ENCODE measurements around the gene OR2M2.

OR2M2 gene

GRCh38 chr1:248144513-248145198 lies 30.0 kb upstream of the OR2M2 start, which contains the start of gene OR2M5:
OR2M5 (plus strand) TSS chr1:248145148; CDS start chr1:248145148, 0 bp downstream.
- no peaks in the 10 kb centered on the region for H3K27me3 Mint-ChIP-seq (ENCODE audit: low read depth)
- no peaks in the 10 kb centered on the region for H3K4me1 Mint-ChIP-seq
- H3K4me3 Mint-ChIP-seq: no peak within 1 kb of the TSS
- H3K36me3 Mint-ChIP-seq (ENCODE audit: low read depth): no peaks in the 10 kb centered on the region
- H3K27ac Mint-ChIP-seq: no peak within 1 kb of the TSS
- TF ChIP-seq CTCF (IDR thresholded peaks at IDR 0.05; ENCODE audit: unreplicated experiment in 3 of 3): no peak
- peaks cover 61% of the 10 kb centered on the region for H3K9me3 Mint-ChIP-seq

GRCh38 chr1:248152056-248152827 lies 22.4 kb upstream of the OR2M2 start:
- Mint-ChIP-seq H3K4me1 (no peaks in the 10 kb centered on the region), H3K27me3 (ENCODE audit: low read depth) (no peaks in the 10 kb centered on the region), H3K27ac (no peak overlapping the region), H3K9me3 (peaks cover 48% of the 10 kb centered on the region), H3K4me3 (no peak overlapping the region), H3K36me3 (ENCODE audit: low read depth) (no peaks in the 10 kb centered on the region)
- no peak for TF ChIP-seq CTCF (IDR thresholded peaks at IDR 0.05; ENCODE audit: unreplicated experiment in 3 of 3)

DNA sequence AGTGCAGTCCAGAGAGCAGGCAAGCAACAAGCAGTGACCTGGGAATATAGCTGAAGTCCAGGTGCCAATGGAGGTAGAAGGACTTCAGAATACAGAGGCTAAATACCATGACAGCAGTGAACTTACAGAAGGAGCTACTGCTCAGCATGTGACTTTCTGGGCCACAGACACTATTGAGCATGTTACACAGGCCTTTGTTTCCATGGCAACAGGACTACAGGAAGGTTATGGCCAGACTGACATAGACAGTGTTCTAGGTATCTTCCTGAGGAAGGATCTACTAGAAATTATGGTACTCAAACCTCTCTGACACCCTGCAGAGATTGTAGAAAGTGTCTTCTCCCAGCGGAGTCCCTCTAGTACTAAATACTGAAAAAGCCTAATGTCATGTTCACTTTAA lies 18.7 kb upstream of the OR2M2 start:
- Mint-ChIP-seq H3K9me3 (peaks cover 33% of the 10 kb centered on the region), H3K4me1 (no peaks in the 10 kb centered on the region), H3K36me3 (ENCODE audit: low read depth) (no peaks in the 10 kb centered on the region), H3K4me3 (no peak overlapping the region), H3K27me3 (ENCODE audit: low read depth) (no peaks in the 10 kb centered on the region), H3K27ac (no peak overlapping the region)
- TF ChIP-seq CTCF (IDR thresholded peaks at IDR 0.05; ENCODE audit: unreplicated experiment in 3 of 3): no peak

DNA sequence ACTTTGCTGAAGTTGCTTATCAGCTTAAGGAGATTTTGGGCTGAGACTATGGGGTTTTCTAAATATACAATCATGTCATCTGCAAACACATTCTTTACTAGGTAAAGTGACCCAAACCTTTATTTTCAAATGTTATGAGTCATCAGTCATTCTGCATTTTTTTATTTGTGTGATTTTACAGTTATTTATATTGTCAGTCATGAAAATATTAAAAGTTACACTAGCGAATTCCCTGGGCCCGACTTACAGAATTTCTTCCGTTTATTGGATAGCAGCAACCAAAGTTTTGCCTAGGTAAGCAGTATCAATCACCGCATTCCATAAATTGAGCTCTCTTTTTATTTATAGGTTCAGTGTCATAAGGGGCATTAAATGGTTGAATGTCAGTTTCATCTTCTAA lies 15.9 kb upstream of the OR2M2 start:
- H3K4me1 Mint-ChIP-seq: no peaks in the 10 kb centered on the region
- no peak overlapping the region for H3K27ac Mint-ChIP-seq
- TF ChIP-seq CTCF (IDR thresholded peaks at IDR 0.05; ENCODE audit: unreplicated experiment in 3 of 3): no peak
- no peaks in the 10 kb centered on the region for H3K36me3 Mint-ChIP-seq (ENCODE audit: low read depth)
- H3K27me3 Mint-ChIP-seq (ENCODE audit: low read depth): no peaks in the 10 kb centered on the region
- no peak overlapping the region for H3K4me3 Mint-ChIP-seq
- peaks cover 34% of the 10 kb centered on the region for H3K9me3 Mint-ChIP-seq

- Mint-ChIP-seq H3K4me3 (no peak overlapping the region), H3K9me3 (peaks cover 30% of the 10 kb centered on the region), H3K27ac (no peak overlapping the region), H3K27me3 (ENCODE audit: low read depth) (no peaks in the 10 kb centered on the region), H3K4me1 (no peaks in the 10 kb centered on the region), H3K36me3 (ENCODE audit: low read depth) (no peaks in the 10 kb centered on the region)
- no peak for TF ChIP-seq CTCF (IDR thresholded peaks at IDR 0.05; ENCODE audit: unreplicated experiment in 3 of 3)
Observed at GRCh38 chr1:248164031-248164430, 10.6 kb upstream of the OR2M2 start.
